GM04503 (cell line): Measurements from ENCODE around the gene SPDYE6.
"Not testable (repeated sequence)": the region's sequence is repeated elsewhere in the genome, so short reads cannot be mapped to it uniquely, and the experiment has no call there.

Experiments used
- DNase-seq: peaks from one replicate; pipeline ENCODE4 v3.0.0-alpha.2; 2012; ENCODE audit warnings: low read depth

The SPDYE6 gene

GRCh38 chr7:102363549-102364393 lies 7.5 kb upstream of the SPDYE6 start:
- peak; percentile 98 for DNase-seq

- not testable (repeated sequence) for DNase-seq
Measured at GRCh38 chr7:102346983-102347382, 9.3 kb downstream of the SPDYE6 start.

- not testable (repeated sequence) for DNase-seq
Measured at GRCh38 chr7:102340599-102341368, 15.5 kb downstream of the SPDYE6 start.

GRCh38 chr7:102337420-102337819 lies 18.8 kb downstream of the SPDYE6 start:
- DNase-seq = not testable (repeated sequence)

GRCh38 chr7:102337002-102337401 lies 19.2 kb downstream of the SPDYE6 start:
- DNase-seq = not testable (repeated sequence)

- DNase-seq = not testable (repeated sequence)
Measured at GRCh38 chr7:102335574-102335973, 20.7 kb downstream of the SPDYE6 start.

- DNase-seq = not testable (repeated sequence)
Measured at GRCh38 chr7:102330666-102331460, 25.4 kb downstream of the SPDYE6 start.

- DNase-seq = not testable (repeated sequence)
Measured at GRCh38 chr7:102329366-102329765, 26.9 kb downstream of the SPDYE6 start.

GRCh38 chr7:102328863-102329262 lies 27.4 kb downstream of the SPDYE6 start:
- not testable (repeated sequence) for DNase-seq

- DNase-seq = not testable (repeated sequence)
Measured at GRCh38 chr7:102327183-102327582, 29.1 kb downstream of the SPDYE6 start.

- DNase-seq = no peak
Measured at GRCh38 chr7:102326157-102326889, 29.9 kb downstream of the SPDYE6 start.

GRCh38 chr7:102325106-102325505 lies 31.1 kb downstream of the SPDYE6 start:
- not testable (repeated sequence) for DNase-seq

- DNase-seq = no peak
Measured at GRCh38 chr7:102323914-102324195, 32.4 kb downstream of the SPDYE6 start.

- DNase-seq = no peak
Measured at GRCh38 chr7:102322202-102322715, 34.0 kb downstream of the SPDYE6 start.

- no peak for DNase-seq
Measured at GRCh38 chr7:102321351-102322201, 34.7 kb downstream of the SPDYE6 start.

- no peak for DNase-seq
Measured at GRCh38 chr7:102320601-102321350, 35.5 kb downstream of the SPDYE6 start.

- DNase-seq = no peak
Measured at GRCh38 chr7:102320181-102320580, 36.1 kb downstream of the SPDYE6 start.

- DNase-seq = no peak
Measured at GRCh38 chr7:102319671-102320070, 36.6 kb downstream of the SPDYE6 start.

GRCh38 chr7:102318482-102318971 lies 37.7 kb downstream of the SPDYE6 start:
- DNase-seq = no peak
